PFSK-1 (cell line): ENCODE results near the gene SLC39A10.

Experiments used
- POLR2AphosphoS5 ChIP-seq: IDR thresholded peaks from 2 replicates; pipeline ENCODE4 v1.6.1; 2012; ENCODE audit warnings: low read depth, mild to moderate bottlenecking, control low read depth, low read length, moderate library complexity
- REST ChIP-seq, 2 experiments: IDR thresholded peaks; 2 replicates each; pipeline versions ENCODE4 v1.6.1 to v1.8.0; 2011 to 2012; ENCODE audit warnings: low read depth in 2 of 2, low read length in 2 of 2, control low read depth in 1 of 2, inconsistent platforms in 1 of 2, mild to moderate bottlenecking in 1 of 2, moderate library complexity in 1 of 2; ENCODE audit not compliant: insufficient read depth in 1 of 2
- SIN3A ChIP-seq: IDR thresholded peaks from 2 replicates; pipeline ENCODE4 v1.6.1; 2012; ENCODE audit warnings: mild to moderate bottlenecking, low read length, moderate library complexity, borderline replicate concordance; ENCODE audit not compliant: insufficient read depth
- TAF1 ChIP-seq: IDR thresholded peaks from 2 replicates; pipeline ENCODE4 v1.6.1; 2012; ENCODE audit warnings: low read length, control low read depth, borderline replicate concordance; ENCODE audit not compliant: insufficient read depth

DNA sequence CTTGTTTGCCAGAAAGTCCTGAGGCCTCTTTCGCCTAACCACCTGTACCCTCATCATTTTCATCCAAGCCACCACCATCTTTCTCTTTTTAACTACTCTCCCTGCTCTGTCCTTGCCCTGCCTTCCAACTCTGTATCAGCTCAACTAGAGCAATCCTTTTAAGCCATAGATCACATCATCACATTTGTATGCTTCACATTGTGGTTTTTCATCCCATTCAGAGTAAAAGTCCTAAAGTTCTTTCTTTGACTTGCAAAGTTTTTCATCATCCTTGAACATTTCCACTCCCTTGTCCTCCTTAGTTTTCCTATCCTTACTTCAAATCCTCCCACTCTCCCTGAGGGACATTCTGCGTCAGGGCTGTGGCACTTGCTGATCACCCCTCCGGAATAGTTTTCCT is 73.9 kb downstream of the SLC39A10 start:
- no peak for TF ChIP-seq POLR2AphosphoS5
- no peak for TF ChIP-seq TAF1
- TF ChIP-seq SIN3A, result no peak
- TF ChIP-seq REST (IDR thresholded peaks at IDR 0.05; ENCODE audit: insufficient read depth in 1 of 2, low read depth in 2 of 2, low read length in 2 of 2), result no peak
